Measurements from ENCODE around the gene CASK. TPM values are rescaled to one million over a fixed set of nuclear protein-coding genes. Genes with fewer than 3 reads are reported as not detected.
A peak's percentile ranks its signal among the peaks of the same experiment; 100 is the strongest.
"Not testable (repeated sequence)": the region's sequence is repeated elsewhere in the genome, so short reads cannot be mapped to it uniquely, and the experiment has no call there.

The CASK gene
- total RNA-seq, 1 experiment from 2014 or later, result 21.8 TPM

GRCh38 chrX:41516456-41516855, 406.9 kb downstream of the CASK start:
- H3K27me3 ChIP-seq, result no peaks in the 10 kb centered on the region
- no peak for DNase-seq

GRCh38 chrX:41515376-41515775, 408.0 kb downstream of the CASK start:
- Histone ChIP-seq H3K9me3 (no peaks in the 10 kb centered on the region), H3K36me3 (no peaks in the 10 kb centered on the region), H3K27me3 (no peaks in the 10 kb centered on the region), H3K4me3 (no peak overlapping the region)
- no peak for DNase-seq

More at GRCh38 chrX:41516456-41516855, 406.9 kb downstream of the CASK start:
- no peaks in the 10 kb centered on the region for H3K36me3 ChIP-seq
- no peaks in the 10 kb centered on the region for H3K9me3 ChIP-seq
- no peak overlapping the region for H3K4me3 ChIP-seq

GRCh38 chrX:41514179-41514578, 409.2 kb downstream of the CASK start:
- Histone ChIP-seq H3K4me3 (no peak overlapping the region), H3K36me3 (no peaks in the 10 kb centered on the region), H3K27me3 (no peaks in the 10 kb centered on the region), H3K9me3 (no peaks in the 10 kb centered on the region)
- no peak for DNase-seq

- DNase-seq, H3K4me3 ChIP-seq, H3K36me3 ChIP-seq, H3K9me3 ChIP-seq, H3K27me3 ChIP-seq: not testable (repeated sequence)
Measured at GRCh38 chrX:41512853-41513252, 410.5 kb downstream of the CASK start.

- Histone ChIP-seq H3K27me3 (no peaks in the 10 kb centered on the region), H3K4me3 (no peak overlapping the region), H3K36me3 (no peaks in the 10 kb centered on the region), H3K9me3 (no peaks in the 10 kb centered on the region)
- DNase-seq, result no peak
Measured at GRCh38 chrX:41512394-41512793, 411.0 kb downstream of the CASK start.

- no peaks in the 10 kb centered on the region for H3K9me3 ChIP-seq
Measured at GRCh38 chrX:41507919-41508318, 415.4 kb downstream of the CASK start.

GRCh38 chrX:41502004-41502403, 421.4 kb downstream of the CASK start:
- no peak for DNase-seq
- Histone ChIP-seq H3K9me3 (no peaks in the 10 kb centered on the region), H3K36me3 (no peaks in the 10 kb centered on the region), H3K27me3 (no peaks in the 10 kb centered on the region), H3K4me3 (no peak overlapping the region)

More at GRCh38 chrX:41507919-41508318, 415.4 kb downstream of the CASK start:
- Histone ChIP-seq H3K27me3 (no peaks in the 10 kb centered on the region), H3K36me3 (no peaks in the 10 kb centered on the region), H3K4me3 (no peak overlapping the region)
- DNase-seq, result no peak

GRCh38 chrX:41499984-41500383, 423.4 kb downstream of the CASK start:
- Histone ChIP-seq H3K4me3 (no peak overlapping the region), H3K27me3 (no peaks in the 10 kb centered on the region), H3K9me3 (no peaks in the 10 kb centered on the region), H3K36me3 (no peaks in the 10 kb centered on the region)
- no peak for DNase-seq

- Histone ChIP-seq H3K9me3 (no peaks in the 10 kb centered on the region), H3K27me3 (no peaks in the 10 kb centered on the region), H3K36me3 (no peaks in the 10 kb centered on the region), H3K4me3 (no peak overlapping the region)
- no peak for DNase-seq
Measured at GRCh38 chrX:41499195-41499594, 424.2 kb downstream of the CASK start.

GRCh38 chrX:41491267-41492004, 431.9 kb downstream of the CASK start:
- no peak overlapping the region for H3K4me3 ChIP-seq
- DNase-seq, result peak; percentile 66
- H3K9me3 ChIP-seq, result no peaks in the 10 kb centered on the region
- H3K27me3 ChIP-seq, result no peaks in the 10 kb centered on the region
- no peaks in the 10 kb centered on the region for H3K36me3 ChIP-seq

- H3K27me3 ChIP-seq, result no peaks in the 10 kb centered on the region
- no peaks in the 10 kb centered on the region for H3K36me3 ChIP-seq
- no peak for DNase-seq
- H3K4me3 ChIP-seq, result no peak overlapping the region
- H3K9me3 ChIP-seq, result no peaks in the 10 kb centered on the region
Measured at GRCh38 chrX:41490446-41490845, 432.9 kb downstream of the CASK start.

- no peaks in the 10 kb centered on the region for H3K27me3 ChIP-seq
- DNase-seq, result no peak
- no peaks in the 10 kb centered on the region for H3K36me3 ChIP-seq
- no peaks in the 10 kb centered on the region for H3K9me3 ChIP-seq
- no peak overlapping the region for H3K4me3 ChIP-seq
Measured at GRCh38 chrX:41482154-41482850, 441.1 kb downstream of the CASK start.

- no peaks in the 10 kb centered on the region for H3K9me3 ChIP-seq
- H3K27me3 ChIP-seq, result no peaks in the 10 kb centered on the region
- no peak overlapping the region for H3K4me3 ChIP-seq
- no peaks in the 10 kb centered on the region for H3K36me3 ChIP-seq
- DNase-seq, result peak; percentile 13
Measured at GRCh38 chrX:41481264-41482109, 441.9 kb downstream of the CASK start.

GRCh38 chrX:41480508-41481260, 442.7 kb downstream of the CASK start:
- Histone ChIP-seq H3K36me3 (no peaks in the 10 kb centered on the region), H3K9me3 (no peaks in the 10 kb centered on the region), H3K4me3 (no peak overlapping the region), H3K27me3 (no peaks in the 10 kb centered on the region)
- no peak for DNase-seq

GRCh38 chrX:41478381-41478911, 444.9 kb downstream of the CASK start:
- no peaks in the 10 kb centered on the region for H3K9me3 ChIP-seq
- H3K27me3 ChIP-seq, result no peaks in the 10 kb centered on the region
- no peaks in the 10 kb centered on the region for H3K36me3 ChIP-seq
- no peak overlapping the region for H3K4me3 ChIP-seq
- DNase-seq, result no peak

GRCh38 chrX:41475591-41476241, 447.6 kb downstream of the CASK start:
- Histone ChIP-seq H3K4me3 (no peak overlapping the region), H3K9me3 (no peaks in the 10 kb centered on the region), H3K27me3 (no peaks in the 10 kb centered on the region), H3K36me3 (no peaks in the 10 kb centered on the region)
- DNase-seq, result no peak

Measured in MG63 (cell line).